ENCODE data around the gene MBOAT2. TPM values are rescaled to one million over a fixed set of nuclear protein-coding genes. Genes with fewer than 3 reads are reported as not detected.

MBOAT2 gene
- total RNA-seq, 3 donors from 2014 or later: 36.1 to 65.6 (median 50.6) TPM

DNA sequence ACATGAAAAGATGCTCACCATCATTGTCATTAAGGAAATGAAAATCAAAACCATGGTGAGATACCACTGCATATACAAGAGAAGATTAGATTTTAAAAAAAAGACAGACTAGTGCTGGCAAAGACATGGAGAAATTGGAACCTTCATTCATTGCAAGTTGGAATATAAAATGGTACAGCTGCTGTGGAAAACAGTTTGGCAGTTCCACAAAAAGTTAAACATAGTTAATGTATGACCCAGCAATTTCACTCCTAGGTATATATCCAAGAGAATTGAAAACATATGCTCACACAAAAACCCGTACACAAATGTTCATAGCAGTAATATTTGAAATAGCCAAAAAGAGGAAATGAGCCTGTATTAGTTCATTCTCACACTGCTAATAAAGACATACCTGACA is 33.7 kb upstream of the MBOAT2 start:
- DNase-seq: no peak
- intact Hi-C loops (cut with DNase I, micrococcal nuclease): no loop called here
- TF ChIP-seq, protein P1, sequence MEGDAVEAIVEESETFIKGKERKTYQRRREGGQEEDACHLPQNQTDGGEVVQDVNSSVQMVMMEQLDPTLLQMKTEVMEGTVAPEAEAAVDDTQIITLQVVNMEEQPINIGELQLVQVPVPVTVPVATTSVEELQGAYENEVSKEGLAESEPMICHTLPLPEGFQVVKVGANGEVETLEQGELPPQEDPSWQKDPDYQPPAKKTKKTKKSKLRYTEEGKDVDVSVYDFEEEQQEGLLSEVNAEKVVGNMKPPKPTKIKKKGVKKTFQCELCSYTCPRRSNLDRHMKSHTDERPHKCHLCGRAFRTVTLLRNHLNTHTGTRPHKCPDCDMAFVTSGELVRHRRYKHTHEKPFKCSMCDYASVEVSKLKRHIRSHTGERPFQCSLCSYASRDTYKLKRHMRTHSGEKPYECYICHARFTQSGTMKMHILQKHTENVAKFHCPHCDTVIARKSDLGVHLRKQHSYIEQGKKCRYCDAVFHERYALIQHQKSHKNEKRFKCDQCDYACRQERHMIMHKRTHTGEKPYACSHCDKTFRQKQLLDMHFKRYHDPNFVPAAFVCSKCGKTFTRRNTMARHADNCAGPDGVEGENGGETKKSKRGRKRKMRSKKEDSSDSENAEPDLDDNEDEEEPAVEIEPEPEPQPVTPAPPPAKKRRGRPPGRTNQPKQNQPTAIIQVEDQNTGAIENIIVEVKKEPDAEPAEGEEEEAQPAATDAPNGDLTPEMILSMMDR (IDR thresholded peaks at IDR 0.05): no peak

DNA sequence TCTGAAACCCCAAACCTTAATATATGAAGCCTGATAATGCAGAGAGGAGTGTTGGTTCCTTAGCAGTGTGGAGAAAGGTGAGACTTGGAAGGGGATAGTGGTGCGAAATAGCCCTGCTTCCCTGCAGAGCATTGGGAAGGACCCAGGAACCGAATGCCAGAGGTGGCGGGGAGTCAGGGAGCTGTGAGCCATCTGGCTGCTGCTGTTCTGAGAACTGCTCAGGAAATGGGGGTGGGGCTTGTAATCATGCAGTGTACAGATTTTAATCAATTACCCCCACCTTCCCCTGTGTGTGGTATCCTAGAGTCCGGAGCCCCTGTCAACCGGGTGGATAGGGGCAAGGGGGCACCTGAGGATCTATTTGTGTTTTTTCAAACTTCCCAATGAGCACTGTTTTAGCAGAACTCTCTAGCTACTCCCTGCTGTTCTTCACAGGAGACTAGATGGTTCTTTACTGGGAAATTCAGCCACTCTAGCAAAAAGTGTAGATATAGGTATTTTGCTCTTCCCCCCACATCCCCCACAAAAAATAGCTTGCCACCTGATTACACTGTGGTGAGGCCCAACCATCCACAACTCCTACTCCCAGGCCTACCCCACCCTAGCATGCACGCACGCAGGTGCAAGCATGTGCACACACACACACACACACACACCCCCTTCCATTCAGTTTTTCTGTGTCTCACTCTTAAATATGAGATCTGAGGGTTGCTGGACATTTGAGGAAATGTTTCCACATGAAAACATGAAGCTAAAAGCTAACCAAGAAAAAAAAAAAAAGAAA is 30.1 kb upstream of the MBOAT2 start:
- DNase-seq (no peak), ATAC-seq (no peak)
- intact Hi-C loops (cut with DNase I, micrococcal nuclease): no loop called here
- TF ChIP-seq, protein P1 (IDR thresholded peaks at IDR 0.05): no peak
- no peaks in the 10 kb centered on the region for H3K9me3 ChIP-seq
- H3K36me3 ChIP-seq (ENCODE audit: low read depth): no peaks in the 10 kb centered on the region
- H3K4me3 ChIP-seq: no peak overlapping the region
- H3K4me1 ChIP-seq (ENCODE audit: low read depth): peaks cover 2% of the 10 kb centered on the region

More for the DNA sequence above, 33.7 kb upstream of the MBOAT2 start:
- no peaks in the 10 kb centered on the region for H3K9me3 ChIP-seq
- H3K4me1 ChIP-seq (ENCODE audit: low read depth): peaks cover 2% of the 10 kb centered on the region
- H3K36me3 ChIP-seq (ENCODE audit: low read depth): no peaks in the 10 kb centered on the region
- H3K4me3 ChIP-seq: no peak overlapping the region
- ATAC-seq: no peak

DNA sequence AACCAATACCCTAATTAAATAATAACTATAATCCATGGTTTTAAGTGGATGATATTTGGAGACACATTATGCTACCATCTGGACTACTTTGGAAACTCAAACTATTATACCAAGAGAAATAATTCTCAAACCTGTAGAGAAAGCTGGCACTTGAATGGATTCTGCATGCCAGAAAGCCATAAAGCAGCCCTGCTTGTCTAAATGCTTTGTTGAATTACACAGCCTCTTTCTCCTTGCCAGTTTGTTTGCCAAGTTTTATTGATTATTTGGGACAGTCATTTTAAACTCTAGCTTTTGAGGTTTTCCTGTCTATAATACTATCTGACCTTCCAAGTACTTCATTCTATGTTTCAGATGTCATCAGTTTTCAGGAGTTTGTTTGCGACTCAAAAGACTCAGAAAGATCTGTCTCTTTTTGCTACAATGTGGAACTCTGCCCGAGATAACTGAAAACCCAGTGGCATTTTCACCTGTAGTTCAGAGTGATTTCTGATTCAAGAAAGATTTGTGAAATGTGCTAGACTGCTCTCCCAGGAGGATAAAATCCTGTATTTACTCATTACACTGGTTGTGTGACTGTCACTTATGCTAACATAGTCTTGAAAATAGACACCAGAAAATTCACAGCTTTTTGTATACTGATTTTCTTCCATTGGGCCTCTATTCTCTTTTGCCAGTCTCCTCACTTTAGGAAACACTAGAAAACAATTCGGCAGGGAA is 29.2 kb upstream of the MBOAT2 start:
- no peaks in the 10 kb centered on the region for H3K36me3 ChIP-seq (ENCODE audit: low read depth)
- no peak overlapping the region for H3K4me3 ChIP-seq
- H3K9me3 ChIP-seq: no peaks in the 10 kb centered on the region
- TF ChIP-seq, protein P1 (IDR thresholded peaks at IDR 0.05): no peak
- peaks cover 2% of the 10 kb centered on the region for H3K4me1 ChIP-seq (ENCODE audit: low read depth)
- DNase-seq (peak in 1 of 3 donors; percentile 28), ATAC-seq (peak; percentile 42)
- intact Hi-C loops (cut with DNase I, micrococcal nuclease): no loop called here

DNA sequence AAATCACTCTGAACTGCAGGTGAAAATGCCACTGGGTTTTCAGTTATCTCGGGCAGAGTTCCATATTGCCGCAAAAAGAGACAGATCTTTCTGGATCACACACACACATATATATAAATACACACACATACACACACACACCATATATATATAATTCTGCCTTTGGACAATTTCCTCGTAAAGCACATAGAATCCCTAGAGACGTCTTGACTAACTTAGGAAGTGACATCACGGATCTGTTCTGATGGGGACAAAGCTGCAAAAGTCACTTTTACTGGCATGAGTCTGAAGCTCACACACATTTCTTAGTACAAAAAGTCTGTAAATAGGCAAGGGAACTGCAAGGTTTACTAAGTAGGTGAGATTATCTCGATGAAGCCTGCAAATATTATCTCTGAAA is 28.6 kb upstream of the MBOAT2 start:
- intact Hi-C loops (cut with DNase I, micrococcal nuclease): no loop called here
- Histone ChIP-seq H3K36me3 (ENCODE audit: low read depth) (no peaks in the 10 kb centered on the region), H3K4me3 (no peak overlapping the region), H3K9me3 (no peaks in the 10 kb centered on the region), H3K4me1 (ENCODE audit: low read depth) (peaks cover 2% of the 10 kb centered on the region)
- ATAC-seq (no peak), DNase-seq (no peak)
- TF ChIP-seq, protein P1 (IDR thresholded peaks at IDR 0.05): no peak

DNA sequence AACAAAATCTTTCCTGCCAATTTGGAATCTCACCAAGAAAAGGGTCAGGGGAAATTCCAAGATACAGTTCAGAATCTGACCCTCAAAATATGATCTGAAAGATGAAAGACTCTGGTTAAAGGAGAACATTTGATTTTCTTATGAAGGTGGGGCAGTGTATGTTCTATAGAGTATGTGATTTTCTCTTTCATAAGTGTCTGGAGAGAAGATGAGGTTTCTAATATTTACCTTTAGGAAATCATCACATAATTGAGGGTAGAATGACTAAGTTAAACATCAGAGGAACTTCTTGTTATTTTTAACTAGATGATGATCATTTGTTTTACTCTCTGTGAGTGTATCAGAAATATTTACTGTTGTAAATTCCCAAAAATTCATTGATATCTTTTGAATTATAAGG is 27.8 kb upstream of the MBOAT2 start:
- H3K36me3 ChIP-seq (ENCODE audit: low read depth): no peaks in the 10 kb centered on the region
- no peak overlapping the region for H3K4me3 ChIP-seq
- peaks cover 2% of the 10 kb centered on the region for H3K4me1 ChIP-seq (ENCODE audit: low read depth)
- no peaks in the 10 kb centered on the region for H3K9me3 ChIP-seq
- no peak for DNase-seq
- TF ChIP-seq, protein P1 (IDR thresholded peaks at IDR 0.05): no peak
- intact Hi-C loops (cut with DNase I, micrococcal nuclease): no loop called here
- ATAC-seq: no peak
